Activated naive CD8-positive, alpha-beta T cell treated with anti-CD3 and anti-CD28 coated beads, Interleukin-2, amount 10 ng/mL, durations not matched to agents 7 days and 5 days (primary cell): ENCODE measurements around the gene BRICD5. TPM values are rescaled to one million over a fixed set of nuclear protein-coding genes. Genes with fewer than 3 reads are reported as not detected.

Source experiments
- ATAC-seq: fragments of 150-1000 bp; cut with Tn5 transposase; one replicate; pipeline ENCODE4 v1.10.0; 2021; ENCODE audit warnings: low read depth, moderate library complexity
- POLR2A ChIA-PET: fragments of 350-600 bp; sonication (Branson Sonifier 250); formaldehyde crosslinking; loops from one replicate; lab custom pipeline; 2021; ENCODE audit warnings: antibody characterized with exemption; lab: Charles Lee
- DNase-seq: peaks from one replicate; pipeline ENCODE4 v3.0.0; 2021
- H3K27ac Mint-ChIP-seq: one replicate; pipeline ENCODE4 v1.8.0; 2022; ENCODE audit warnings: mild to moderate bottlenecking, mixed read lengths
- H3K27me3 Mint-ChIP-seq: one replicate; pipeline ENCODE4 v1.8.0; 2022; ENCODE audit warnings: mild to moderate bottlenecking, moderate library complexity, mixed read lengths
- H3K36me3 Mint-ChIP-seq: one replicate; pipeline ENCODE4 v1.8.0; 2021; ENCODE audit warnings: mild to moderate bottlenecking, mixed read lengths
- H3K4me1 Mint-ChIP-seq: one replicate; pipeline ENCODE4 v1.8.0; 2021; ENCODE audit warnings: mixed read lengths
- H3K4me3 Mint-ChIP-seq: one replicate; pipeline ENCODE4 v1.8.0; 2022; ENCODE audit warnings: mild to moderate bottlenecking, moderate library complexity, mixed read lengths
- H3K9me3 Mint-ChIP-seq: one replicate; pipeline ENCODE4 v1.8.0; 2021; ENCODE audit warnings: mixed read lengths
- total RNA-seq, 2 experiments: library from RNA; stranded (reverse); gene quantifications; one replicate each; pipeline ENCODE4 v1.2.3, GENCODE V29; 2021

Gene BRICD5
- total RNA-seq, 2 experiments from 2014 or later: 17.3 to 18.4 TPM

DNA sequence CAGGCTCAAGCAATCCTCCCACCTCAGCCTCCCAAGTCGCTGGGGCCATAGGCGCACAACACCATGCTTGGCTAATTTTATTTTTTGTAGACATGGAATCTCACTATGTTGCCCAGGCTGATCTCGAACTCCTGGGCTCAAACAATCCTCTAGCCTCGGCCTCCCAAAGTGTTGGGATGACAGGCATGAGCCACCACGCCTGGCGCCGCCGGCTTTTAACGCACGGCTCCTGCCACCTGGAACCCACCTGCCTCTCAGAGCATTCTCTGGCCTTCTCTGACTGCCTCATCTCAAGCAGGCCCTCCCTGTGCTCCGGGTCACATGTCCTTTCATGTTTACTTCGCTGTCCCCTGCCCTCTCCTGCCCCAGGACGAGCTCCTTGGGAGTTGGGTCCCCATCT lies 24.6 kb downstream of the BRICD5 start:
- ATAC-seq (no peak), DNase-seq (no peak)
- Mint-ChIP-seq H3K4me1 (no peaks in the 10 kb centered on the region), H3K36me3 (no peaks in the 10 kb centered on the region), H3K9me3 (no peaks in the 10 kb centered on the region), H3K27ac (no peak overlapping the region), H3K4me3 (no peak overlapping the region), H3K27me3 (peaks cover 3% of the 10 kb centered on the region)
- POLR2A ChIA-PET: no interaction called here

DNA sequence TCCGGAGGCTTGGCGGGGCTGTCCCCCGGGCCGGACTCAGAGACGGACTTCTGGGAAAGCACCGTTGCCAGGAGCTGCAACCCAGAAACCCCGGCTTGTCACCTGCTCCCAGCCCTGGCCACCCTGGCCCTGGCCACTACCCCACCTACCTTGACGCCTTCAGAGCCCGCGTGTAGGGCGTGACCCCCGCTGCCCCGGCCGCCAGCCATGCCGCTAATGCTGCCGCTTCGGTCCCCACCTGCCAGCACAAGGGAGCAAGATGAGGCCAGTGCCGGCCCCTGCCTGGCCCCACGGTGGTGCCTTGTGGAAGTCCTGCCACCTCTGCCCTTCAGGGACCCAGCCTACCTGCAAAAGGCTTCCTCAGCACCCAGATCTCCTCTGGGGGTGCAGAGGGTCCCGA lies 25.7 kb downstream of the BRICD5 start:
- no peak overlapping the region for H3K27ac Mint-ChIP-seq
- H3K4me1 Mint-ChIP-seq: no peaks in the 10 kb centered on the region
- ATAC-seq: no peak
- H3K36me3 Mint-ChIP-seq: no peaks in the 10 kb centered on the region
- peaks cover 3% of the 10 kb centered on the region for H3K27me3 Mint-ChIP-seq
- H3K9me3 Mint-ChIP-seq: no peaks in the 10 kb centered on the region
- POLR2A ChIA-PET: interaction anchor here (1.9 kb wide), 1 partner anchor 30 kb away, joined by 5 read pairs; the partner anchor contains the start of gene TRAF7
- no peak for DNase-seq
- no peak overlapping the region for H3K4me3 Mint-ChIP-seq

DNA sequence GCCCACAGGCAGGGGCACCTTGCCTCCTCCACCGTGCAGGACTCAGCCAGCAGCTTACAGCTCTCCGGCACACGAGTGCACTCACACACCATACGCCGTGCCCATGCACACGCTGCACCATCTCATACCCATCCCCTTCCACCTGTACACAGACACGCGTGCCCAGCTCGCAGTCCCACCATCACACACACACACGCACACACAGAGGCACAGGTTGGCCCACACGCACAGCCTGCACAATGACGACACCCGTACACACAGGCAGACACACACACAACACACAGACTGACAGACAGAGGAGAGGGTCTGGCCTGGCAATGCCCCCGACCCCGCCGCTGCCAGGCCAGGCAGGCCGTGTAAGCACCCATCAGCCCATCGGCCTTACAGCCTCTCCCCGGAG lies 26.3 kb downstream of the BRICD5 start:
- no peak for DNase-seq
- Mint-ChIP-seq H3K27me3 (peaks cover 3% of the 10 kb centered on the region), H3K27ac (no peak overlapping the region), H3K4me1 (no peaks in the 10 kb centered on the region), H3K36me3 (no peaks in the 10 kb centered on the region), H3K9me3 (no peaks in the 10 kb centered on the region), H3K4me3 (no peak overlapping the region)
- ATAC-seq: no peak
- POLR2A ChIA-PET: interaction anchor here (1.9 kb wide), 1 partner anchor 29 kb away, joined by 5 read pairs; the partner anchor contains the start of gene TRAF7

DNA sequence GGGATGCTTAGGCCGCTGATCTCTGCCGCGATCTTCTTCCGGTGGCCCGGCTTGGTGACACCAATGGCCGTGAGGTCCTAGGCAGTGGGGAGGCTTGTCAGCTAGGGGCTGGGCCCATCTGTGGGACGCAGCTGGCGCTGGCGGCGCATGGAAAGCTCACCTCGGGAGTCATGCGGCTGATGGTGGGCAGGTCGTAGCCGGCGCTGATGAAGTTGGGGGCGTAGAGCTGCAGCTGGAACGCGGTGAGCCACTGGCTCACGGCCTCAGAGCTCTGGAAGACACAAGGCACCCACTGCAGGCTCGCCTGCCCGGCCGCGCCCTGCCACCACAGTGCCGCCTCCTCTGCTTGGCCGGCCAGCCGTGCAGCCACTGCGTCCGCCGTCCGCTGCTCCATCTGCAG lies 27.0 kb downstream of the BRICD5 start:
- Mint-ChIP-seq H3K9me3 (no peaks in the 10 kb centered on the region), H3K36me3 (no peaks in the 10 kb centered on the region), H3K4me3 (no peak overlapping the region), H3K27ac (no peak overlapping the region), H3K27me3 (peaks cover 3% of the 10 kb centered on the region), H3K4me1 (no peaks in the 10 kb centered on the region)
- ATAC-seq (no peak), DNase-seq (no peak)
- POLR2A ChIA-PET: interaction anchor here (1.9 kb wide), 1 partner anchor 28 kb away, joined by 5 read pairs; the partner anchor contains the start of gene TRAF7

DNA sequence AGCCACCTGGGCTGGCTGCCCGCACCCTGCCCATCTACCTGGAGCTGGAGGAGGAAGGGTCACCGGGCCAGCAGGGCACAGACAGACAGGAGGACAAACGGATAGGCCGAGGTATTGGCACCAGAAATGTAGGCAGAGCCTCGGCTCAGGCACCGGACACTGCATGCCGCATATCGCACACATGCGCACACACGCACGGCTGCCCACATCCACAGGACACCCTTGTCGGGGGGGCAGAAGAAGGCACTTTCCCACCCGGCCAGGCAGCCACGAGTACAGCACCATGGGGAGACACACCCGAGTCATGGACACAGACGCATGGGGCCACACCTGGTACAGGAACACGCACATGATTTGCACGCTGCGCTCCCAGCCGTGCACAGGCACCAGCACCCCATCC lies 28.7 kb downstream of the BRICD5 start:
- H3K9me3 Mint-ChIP-seq: no peaks in the 10 kb centered on the region
- no peaks in the 10 kb centered on the region for H3K36me3 Mint-ChIP-seq
- H3K4me3 Mint-ChIP-seq: no peak overlapping the region
- POLR2A ChIA-PET: interaction anchor here (2.0 kb wide), 1 partner anchor 27 kb away, joined by 9 read pairs; the partner anchor contains the start of gene TRAF7
- ATAC-seq: no peak
- peaks cover 3% of the 10 kb centered on the region for H3K27me3 Mint-ChIP-seq
- no peak for DNase-seq
- no peak overlapping the region for H3K27ac Mint-ChIP-seq
- H3K4me1 Mint-ChIP-seq: no peaks in the 10 kb centered on the region

DNA sequence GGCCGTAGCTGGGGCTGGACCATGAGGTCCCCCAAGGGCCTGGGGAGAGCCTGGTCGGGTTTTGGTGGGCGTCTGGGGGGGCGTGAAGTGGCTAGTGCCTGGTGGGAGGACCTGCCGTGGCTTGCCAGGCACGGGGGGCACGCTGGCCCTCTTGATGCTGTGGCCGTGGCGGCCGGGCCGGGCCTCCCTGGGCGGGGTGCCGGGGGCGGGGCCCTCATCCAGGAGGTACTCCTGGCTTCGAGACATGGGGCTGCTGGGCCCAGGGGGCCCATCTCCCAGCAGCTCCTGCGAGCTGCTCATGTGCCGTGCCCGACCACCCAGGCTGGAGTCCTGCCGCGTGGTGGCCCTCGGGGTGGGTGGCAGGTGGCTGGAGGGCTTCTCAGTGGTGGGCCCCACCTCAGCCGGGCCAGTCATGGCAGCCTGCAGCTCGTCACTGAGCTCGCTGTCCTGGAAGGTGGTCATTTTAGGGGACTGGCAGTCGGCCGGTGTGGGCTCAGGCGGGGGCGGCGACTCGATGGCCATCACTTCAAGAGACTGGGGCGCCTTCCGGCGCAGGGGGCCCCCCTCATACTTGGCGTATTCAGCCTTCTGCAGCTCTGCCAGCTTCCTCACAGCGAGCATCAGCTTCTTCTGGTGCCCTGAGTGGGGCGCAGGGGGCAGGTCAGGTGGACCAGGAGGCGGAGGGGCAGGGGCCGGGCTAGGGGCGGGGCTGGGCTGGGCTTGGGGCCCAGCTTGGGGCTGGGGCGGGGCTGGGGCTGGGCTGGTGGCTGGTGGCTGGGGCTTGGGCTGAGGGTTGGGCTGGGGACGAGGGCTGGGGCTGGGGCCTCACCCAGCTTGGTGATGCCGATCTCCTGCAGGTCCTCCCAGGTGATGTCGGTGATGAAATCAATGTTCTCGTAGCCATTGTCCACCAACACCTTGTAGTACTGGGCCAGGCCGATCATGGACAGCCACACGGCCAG lies 29.4 kb downstream of the BRICD5 start:
- no peak overlapping the region for H3K4me3 Mint-ChIP-seq
- no peaks in the 10 kb centered on the region for H3K4me1 Mint-ChIP-seq
- no peak for DNase-seq
- no peaks in the 10 kb centered on the region for H3K9me3 Mint-ChIP-seq
- no peaks in the 10 kb centered on the region for H3K36me3 Mint-ChIP-seq
- POLR2A ChIA-PET: interaction anchor here (2.0 kb wide), 1 partner anchor 26 kb away, joined by 9 read pairs; the partner anchor contains the start of gene TRAF7
- peaks cover 3% of the 10 kb centered on the region for H3K27me3 Mint-ChIP-seq
- no peak for ATAC-seq
- H3K27ac Mint-ChIP-seq: no peak overlapping the region

DNA sequence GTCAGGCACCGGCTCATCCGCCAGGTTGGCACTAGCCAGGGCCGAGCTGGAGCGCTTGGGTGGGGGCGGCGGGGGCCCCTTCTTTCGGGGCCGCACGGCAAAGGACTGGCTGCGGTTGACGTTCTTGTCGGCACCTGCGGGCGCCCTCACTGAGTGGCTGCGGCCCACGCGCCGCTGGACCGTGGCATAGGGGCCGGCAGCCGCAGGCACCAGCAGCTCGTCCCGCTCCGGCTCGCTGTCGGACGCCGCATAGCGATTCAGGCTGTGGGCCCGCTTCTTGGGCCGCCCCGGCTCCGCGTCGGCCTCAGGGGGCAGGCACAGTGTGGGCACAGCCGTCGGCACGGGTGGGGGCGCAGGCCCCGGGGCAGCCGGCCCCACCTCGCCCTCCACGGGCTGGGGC lies 30.2 kb downstream of the BRICD5 start:
- Mint-ChIP-seq H3K36me3 (no peaks in the 10 kb centered on the region), H3K4me1 (no peaks in the 10 kb centered on the region), H3K9me3 (no peaks in the 10 kb centered on the region), H3K27me3 (no peaks in the 10 kb centered on the region), H3K27ac (no peak overlapping the region), H3K4me3 (no peak overlapping the region)
- ATAC-seq (no peak), DNase-seq (no peak)
- POLR2A ChIA-PET: no interaction called here

DNA sequence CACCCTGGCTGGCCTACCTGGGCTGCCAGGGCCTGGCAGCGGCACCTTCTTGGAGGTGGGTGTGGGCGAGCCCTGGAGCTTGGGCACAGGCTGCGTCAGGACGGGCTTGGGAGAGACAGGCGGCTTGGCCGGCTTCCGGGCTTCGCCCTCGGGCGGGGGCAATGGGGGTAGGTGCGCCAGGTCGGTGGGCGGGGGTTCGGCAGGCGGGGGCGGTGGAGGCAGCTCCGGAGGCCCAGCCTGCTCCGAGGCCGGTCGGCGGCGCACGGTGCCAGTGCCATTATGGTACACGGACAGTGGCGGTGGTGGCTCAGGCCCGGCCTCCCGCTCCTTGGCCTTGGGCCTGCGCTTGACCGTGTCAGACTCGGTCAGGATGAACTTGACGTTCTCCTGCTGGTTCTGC lies 31.1 kb downstream of the BRICD5 start:
- ATAC-seq: no peak
- Mint-ChIP-seq H3K27ac (no peak overlapping the region), H3K36me3 (no peaks in the 10 kb centered on the region)

DNA sequence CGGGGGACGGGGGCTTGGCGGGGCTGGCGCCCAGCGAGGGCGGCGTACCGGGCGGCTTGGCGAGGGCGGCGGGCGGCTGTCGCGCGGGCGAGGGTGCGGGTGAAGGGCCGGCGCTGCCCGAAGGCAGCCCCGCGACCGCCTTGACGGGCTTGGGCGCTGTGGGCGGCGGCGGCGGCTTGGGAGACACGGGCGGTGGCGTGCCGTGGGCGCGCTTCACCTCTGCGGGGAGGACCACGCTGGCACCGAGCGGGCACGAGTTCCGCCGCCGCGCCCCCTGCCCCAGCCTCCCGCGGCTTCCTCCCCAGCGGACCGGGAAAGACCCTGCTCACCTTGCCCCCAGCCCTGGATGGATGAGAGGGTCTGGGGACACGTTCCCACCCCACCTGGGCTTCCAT lies 31.6 kb downstream of the BRICD5 start:
- no peak overlapping the region for H3K27ac Mint-ChIP-seq
- no peak for DNase-seq
- no peak for ATAC-seq
- POLR2A ChIA-PET: no interaction called here
- H3K9me3 Mint-ChIP-seq: no peaks in the 10 kb centered on the region
- no peaks in the 10 kb centered on the region for H3K36me3 Mint-ChIP-seq
- H3K4me1 Mint-ChIP-seq: no peaks in the 10 kb centered on the region
- H3K27me3 Mint-ChIP-seq: no peaks in the 10 kb centered on the region
- no peak overlapping the region for H3K4me3 Mint-ChIP-seq

More for the DNA sequence above, 31.1 kb downstream of the BRICD5 start:
- H3K9me3 Mint-ChIP-seq: no peaks in the 10 kb centered on the region
- H3K27me3 Mint-ChIP-seq: no peaks in the 10 kb centered on the region
- DNase-seq: no peak
- POLR2A ChIA-PET: no interaction called here
- no peaks in the 10 kb centered on the region for H3K4me1 Mint-ChIP-seq
- H3K4me3 Mint-ChIP-seq: no peak overlapping the region

DNA sequence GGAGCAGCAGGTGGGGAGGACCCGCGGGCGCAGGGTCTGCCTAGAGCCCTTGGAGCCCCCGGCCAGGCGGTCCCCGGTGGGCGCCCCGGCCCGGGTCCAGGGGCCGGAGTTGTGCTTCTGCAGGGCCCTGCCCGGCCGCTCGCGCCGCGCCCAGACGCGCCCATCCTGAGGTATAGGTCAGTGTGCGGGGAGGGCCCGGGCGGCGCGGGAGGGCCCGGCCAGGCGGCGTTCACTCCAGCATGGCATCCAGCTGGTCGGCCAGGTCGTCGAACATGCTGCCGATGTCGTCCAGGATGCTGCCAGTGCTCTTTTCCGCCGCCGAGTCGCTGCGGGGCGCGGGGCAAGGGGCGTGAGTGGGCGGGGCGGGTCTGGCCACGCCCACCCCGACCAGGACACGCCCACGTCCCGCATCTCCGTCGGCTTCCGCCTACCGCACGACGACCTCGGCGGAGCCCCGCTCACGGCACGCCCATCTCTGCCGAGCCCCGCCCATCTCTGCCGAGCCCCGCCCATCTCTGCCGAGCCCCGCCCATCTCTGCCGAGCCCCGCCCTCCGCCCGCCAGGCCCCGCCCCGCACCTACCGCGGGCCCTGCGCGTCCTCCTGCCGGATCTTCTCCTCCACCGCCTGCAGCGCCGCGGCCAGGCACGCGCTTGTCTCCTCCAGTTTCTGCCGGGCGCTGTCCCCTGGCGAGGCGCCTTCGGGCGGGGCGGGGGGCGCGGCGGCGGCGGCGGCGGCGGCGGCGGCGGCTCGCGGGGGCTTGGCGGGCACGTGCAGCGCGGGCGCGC lies 32.1 kb downstream of the BRICD5 start:
- Mint-ChIP-seq H3K4me1 (no peaks in the 10 kb centered on the region), H3K4me3 (no peak overlapping the region), H3K36me3 (no peaks in the 10 kb centered on the region), H3K27ac (no peak overlapping the region), H3K27me3 (no peaks in the 10 kb centered on the region), H3K9me3 (no peaks in the 10 kb centered on the region)
- ATAC-seq (peak; percentile 40), DNase-seq (peak; percentile 55)
- POLR2A ChIA-PET: no interaction called here

DNA sequence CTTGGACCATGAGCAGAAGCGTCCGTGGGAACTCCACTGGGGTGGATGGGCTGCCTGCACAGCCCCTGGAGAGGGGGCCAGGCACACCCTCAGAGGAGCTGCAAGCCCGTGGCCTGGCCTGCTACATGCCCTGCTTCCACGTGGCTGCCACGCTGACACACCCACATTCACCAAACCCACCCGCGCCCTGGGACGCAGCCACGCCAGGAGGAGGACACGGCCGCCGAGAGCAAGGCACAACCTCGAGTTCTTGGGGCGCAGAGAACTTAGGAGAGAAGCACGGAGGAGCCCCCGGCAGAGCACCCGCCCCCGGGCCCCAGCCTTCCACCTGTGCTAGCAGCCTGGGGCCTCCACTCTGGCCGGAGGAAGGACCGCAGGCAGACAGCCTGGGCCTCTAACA lies 33.1 kb downstream of the BRICD5 start:
- Mint-ChIP-seq H3K36me3 (no peaks in the 10 kb centered on the region), H3K9me3 (no peaks in the 10 kb centered on the region), H3K27ac (no peak overlapping the region), H3K27me3 (no peaks in the 10 kb centered on the region), H3K4me1 (no peaks in the 10 kb centered on the region), H3K4me3 (no peak overlapping the region)
- ATAC-seq: no peak
- no peak for DNase-seq
- POLR2A ChIA-PET: no interaction called here

DNA sequence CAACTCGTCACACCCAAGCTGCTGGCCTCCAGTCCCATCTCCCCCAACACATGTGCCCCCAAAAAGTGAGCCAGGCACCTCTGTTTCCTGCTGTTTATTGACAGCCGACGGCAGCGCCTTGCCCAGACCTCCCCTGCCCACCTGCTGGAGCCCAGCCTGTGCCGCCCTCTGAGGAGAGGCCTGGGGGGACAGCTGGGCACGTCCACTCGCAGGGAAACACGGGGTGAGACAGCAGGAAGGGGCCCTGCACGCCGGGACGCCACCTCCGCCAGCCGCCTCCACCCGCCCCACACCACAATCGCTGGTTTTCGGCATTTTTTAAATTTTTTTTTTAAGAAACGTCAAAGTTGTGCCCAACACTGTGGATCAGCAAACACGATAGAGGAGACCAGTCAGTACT lies 33.6 kb downstream of the BRICD5 start:
- POLR2A ChIA-PET: no interaction called here

DNA sequence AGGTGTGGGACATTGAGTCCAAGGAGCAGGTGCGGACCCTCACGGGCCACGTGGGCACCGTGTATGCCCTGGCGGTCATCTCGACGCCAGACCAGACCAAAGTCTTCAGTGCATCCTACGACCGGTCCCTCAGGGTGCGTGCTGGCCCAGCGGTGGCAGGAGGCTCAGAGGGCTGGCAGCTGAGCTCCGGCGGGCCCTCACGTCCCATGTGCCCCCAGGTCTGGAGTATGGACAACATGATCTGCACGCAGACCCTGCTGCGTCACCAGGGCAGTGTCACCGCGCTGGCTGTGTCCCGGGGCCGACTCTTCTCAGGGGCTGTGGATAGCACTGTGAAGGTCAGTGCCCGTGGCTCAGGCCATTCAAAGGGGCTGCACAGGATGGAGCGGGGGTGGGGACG lies 34.6 kb downstream of the BRICD5 start:
- Mint-ChIP-seq H3K9me3 (no peaks in the 10 kb centered on the region), H3K4me3 (no peak overlapping the region), H3K27ac (no peak overlapping the region), H3K36me3 (peaks cover 1% of the 10 kb centered on the region), H3K27me3 (no peaks in the 10 kb centered on the region), H3K4me1 (no peaks in the 10 kb centered on the region)
- POLR2A ChIA-PET: no interaction called here
- no peak for ATAC-seq
- no peak for DNase-seq

More for the DNA sequence above, 33.6 kb downstream of the BRICD5 start:
- ATAC-seq: no peak
- no peak for DNase-seq
- Mint-ChIP-seq H3K9me3 (no peaks in the 10 kb centered on the region), H3K27me3 (no peaks in the 10 kb centered on the region), H3K27ac (no peak overlapping the region), H3K36me3 (no peaks in the 10 kb centered on the region), H3K4me1 (no peaks in the 10 kb centered on the region), H3K4me3 (no peak overlapping the region)
